B cell (primary cell): ENCODE data around the gene PLCD3. TPM values are rescaled to one million over a fixed set of nuclear protein-coding genes. Genes with fewer than 3 reads are reported as not detected.

Experiments used
- ATAC-seq: fragments of 200-7000 bp; cut with Tn5 transposase; one replicate; pipeline ENCODE4 v1.10.0; 2021; ENCODE audit warnings: low read depth, mild to moderate bottlenecking, moderate number of reproducible peaks, moderate library complexity
- CTCF ChIA-PET: fragments of 350-600 bp; sonication (Branson Sonifier 250); formaldehyde crosslinking; loops from one replicate; lab custom pipeline; 2021; ENCODE audit warnings: antibody characterized with exemption, inconsistent platforms; lab: Charles Lee
- POLR2A ChIA-PET: fragments of 350-600 bp; sonication (Branson Sonifier 250); formaldehyde crosslinking; loops from one replicate; lab custom pipeline; 2021; ENCODE audit warnings: antibody characterized with exemption; lab: Charles Lee
- DNase-seq: peaks from one replicate; pipeline ENCODE4 v3.0.0; 2013
- H2AFZ ChIP-seq: 2 replicates; pipeline ENCODE4 v1.6.1; 2012; ENCODE audit warnings: mild to moderate bottlenecking, low read depth, low read length; ENCODE audit not compliant: insufficient read depth, poor library complexity, severe bottlenecking
- H3K27ac ChIP-seq, 2 donors: 1 replicate in 1 of 2; 2 replicates in 1 of 2; pipeline ENCODE4 v1.5.1; 2012 to 2013; ENCODE audit warnings: low read length in 2 of 2, mild to moderate bottlenecking in 2 of 2, moderate library complexity in 1 of 2
- H3K27me3 ChIP-seq, 4 experiments: fragments of 200-600 bp in 1 of 4; sonication (generic) in 1 of 4; replicated peaks in 1 of 4; 1 replicate in 2 of 4; 2 replicates in 2 of 4; pipeline versions ENCODE4 v1.6.1 to v1.7.0; 2013 to 2016; ENCODE audit warnings: low read length in 3 of 4, mild to moderate bottlenecking in 2 of 4, mixed read lengths in 1 of 4, moderate library complexity in 1 of 4; ENCODE audit not compliant: insufficient read depth in 4 of 4, control insufficient read depth in 3 of 4; ENCODE audit errors: control extremely low read depth in 1 of 4
- H3K36me3 ChIP-seq, 2 experiments: replicated peaks in 1 of 2; 1 replicate in 1 of 2; 2 replicates in 1 of 2; pipeline versions ENCODE4 v1.6.1 to v1.7.1; 2013; ENCODE audit warnings: low read length in 1 of 2; ENCODE audit not compliant: insufficient read depth in 2 of 2, control insufficient read depth in 1 of 2; ENCODE audit errors: control extremely low read depth in 1 of 2, extremely low read depth in 1 of 2
- H3K4me1 ChIP-seq, 2 donors: fragments of 200-600 bp in 1 of 2; sonication (generic) in 1 of 2; 1 replicate in 1 of 2; 2 replicates in 1 of 2; pipeline versions ENCODE4 v1.5.1 to v1.6.1; 2013 to 2017; ENCODE audit warnings: low read length in 2 of 2; ENCODE audit not compliant: control insufficient read depth in 2 of 2, insufficient read depth in 2 of 2
- H3K4me2 ChIP-seq: replicated peaks from 2 replicates; pipeline ENCODE3; 2012; ENCODE audit warnings: mild to moderate bottlenecking, low read depth, low read length; ENCODE audit not compliant: poor library complexity, severe bottlenecking
- H3K4me3 ChIP-seq, 5 experiments: fragments of 200-600 bp in 1 of 5; sonication (generic) in 1 of 5; 1 replicate in 3 of 5; 2 replicates in 2 of 5; pipeline versions ENCODE4 v1.5.1 to v1.7.0; 2011 to 2016; ENCODE audit warnings: low read length in 4 of 5, mild to moderate bottlenecking in 4 of 5, low read depth in 2 of 5, control low read depth in 1 of 5, moderate library complexity in 1 of 5; ENCODE audit not compliant: insufficient read depth in 1 of 5; ENCODE audit errors: control extremely low read depth in 1 of 5, extremely low read depth in 1 of 5
- H3K79me2 ChIP-seq: fragments of 200-600 bp; sonication (generic); one replicate; pipeline ENCODE4 v1.6.0; 2016; ENCODE audit warnings: low read length; ENCODE audit not compliant: control insufficient read depth, insufficient read depth
- H3K9ac ChIP-seq: fragments of 200-600 bp; sonication (generic); 2 replicates; pipeline ENCODE4 v1.6.1; 2017; ENCODE audit warnings: mild to moderate bottlenecking, low read length, moderate library complexity
- H3K9me3 ChIP-seq, 3 donors: one replicate each; pipeline versions ENCODE4 v1.6.1 to v1.7.1; 2013; ENCODE audit warnings: low read length in 2 of 3; ENCODE audit not compliant: control insufficient read depth in 2 of 3, insufficient read depth in 1 of 3; ENCODE audit errors: control extremely low read depth in 1 of 3
- H4K20me1 ChIP-seq: 2 replicates; pipeline ENCODE4 v1.6.0; 2012; ENCODE audit warnings: mild to moderate bottlenecking, low read length; ENCODE audit not compliant: insufficient read depth, control insufficient read depth, poor library complexity, severe bottlenecking
- H3K27ac Mint-ChIP-seq: one replicate; pipeline ENCODE4 v1.8.0; 2021; ENCODE audit warnings: mixed read lengths
- H3K27me3 Mint-ChIP-seq: one replicate; pipeline ENCODE4 v1.8.0; 2021; ENCODE audit warnings: mixed read lengths
- H3K4me1 Mint-ChIP-seq: one replicate; pipeline ENCODE4 v1.8.0; 2021; ENCODE audit warnings: mixed read lengths
- H3K4me3 Mint-ChIP-seq: one replicate; pipeline ENCODE4 v1.8.0; 2021; ENCODE audit warnings: mixed read lengths
- H3K9me3 Mint-ChIP-seq: one replicate; pipeline ENCODE4 v1.8.0; 2022; ENCODE audit warnings: mixed read lengths; ENCODE audit not compliant: insufficient read depth
- CTCF ChIP-seq: fragments of 200-600 bp; IDR thresholded peaks from one replicate; pipeline ENCODE4 v1.8.0; 2022; ENCODE audit warnings: antibody characterized with exemption, mild to moderate bottlenecking
- EZH2 ChIP-seq: IDR thresholded peaks from 2 replicates; pipeline ENCODE4 v1.6.1; 2012; ENCODE audit warnings: borderline replicate concordance, low read depth, mild to moderate bottlenecking, moderate library complexity, low read length; ENCODE audit not compliant: insufficient read depth, poor library complexity, severe bottlenecking
- WGBS: methylation state at CpG from one replicate; pipeline ENCODE4 v1.1.5; 2013; ENCODE audit warnings: missing lambda C conversion rate; ENCODE audit not compliant: insufficient coverage; 5-methylcytosine and 5-hydroxymethylcytosine counted together
- intact Hi-C: fragments of 100-400 bp; cut with micrococcal nuclease; formaldehyde crosslinking; loops from one replicate; pipeline ENCODE4 v1.10.0; 2022
- polyA plus RNA-seq: library from polyadenylated mRNA; depleted of rRNA; stranded (reverse); fragments of >200 nt; gene quantifications from 2 replicates; pipeline ENCODE4 v1.2.3, GENCODE V29; 2012
- total RNA-seq, 2 donors: library from RNA; stranded (reverse); fragments of 120-200 nt in 1 of 2; gene quantifications; 1 replicate in 1 of 2; 2 replicates in 1 of 2; pipeline versions ENCODE4 v1.2.3 to v1.2.4, GENCODE V29; 2013 to 2022

PLCD3 gene
- total and polyA plus RNA-seq, 2 donors (not counting 1 experiment from before 2014, with no cell fraction given) = 0.54 to 2.2 TPM

DNA sequence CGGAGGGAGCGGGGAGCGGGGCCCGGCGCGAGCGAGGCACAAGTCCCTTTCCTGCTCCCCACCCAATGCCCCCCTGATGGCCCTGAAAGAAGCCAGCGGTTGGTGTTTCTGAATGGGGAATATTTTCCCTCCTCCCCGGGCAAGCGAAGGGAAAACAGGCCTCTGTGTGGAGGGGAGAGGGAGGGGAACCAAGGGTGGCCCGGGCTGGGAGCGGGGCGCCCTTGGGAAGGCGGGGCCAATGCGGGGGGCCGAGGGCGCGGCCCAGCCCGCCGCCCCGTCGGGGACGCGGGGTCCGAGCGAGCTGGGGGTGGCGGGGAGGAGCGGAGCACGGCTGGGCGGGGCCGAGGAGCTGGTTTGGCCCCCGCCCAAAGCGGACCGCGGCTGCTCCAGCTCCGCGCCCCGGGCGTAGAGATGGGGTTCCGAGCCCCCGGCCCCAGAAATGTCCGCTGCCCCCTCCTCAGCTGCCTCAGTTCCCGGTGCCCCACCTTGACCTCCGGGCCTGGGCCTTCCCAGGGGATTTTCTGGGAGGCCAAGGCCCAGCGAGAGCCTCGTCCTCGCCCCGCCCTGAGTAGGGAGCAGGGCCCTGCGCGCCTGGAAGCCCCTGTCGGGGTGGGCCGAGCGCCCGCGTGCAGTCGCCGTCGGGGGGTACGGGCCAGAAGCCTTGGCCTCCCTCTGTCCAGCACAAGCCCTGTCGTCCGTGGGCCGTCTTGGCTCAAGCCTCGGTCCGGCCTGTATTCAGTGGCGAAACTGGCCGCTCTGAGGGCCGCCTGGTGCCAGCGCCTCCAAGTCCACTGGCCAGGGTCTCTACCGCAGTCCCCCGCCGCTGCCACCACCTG is 12.1 kb upstream of the PLCD3 start:
- intact Hi-C loops = loop anchor here (5.0 kb wide), 1 partner anchor 1137 kb away; no protein-coding TSS in a partner anchor
- ChIA-PET CTCF (interaction anchor here (1.0 to 3.2 kb wide), 4 partner anchors 9 to 75 kb away, joined by 3 to 36 read pairs (median 4); partner anchors contain the start of gene ACBD4), POLR2A (interaction anchor here (0.5 to 1.5 kb wide), 7 partner anchors 9 to 95 kb away, joined by 3 to 9 read pairs (median 5); partner anchors contain the start of genes ACBD4, FMNL1 and HEXIM2)
- H3K4me3 ChIP-seq = peak overlapping the region; percentile 8 to 58 (median 57)
- peaks cover 0 to 1% of the 10 kb centered on the region in 2 experiments for H3K36me3 ChIP-seq
- peak overlapping the region; percentile 81 for H2AFZ ChIP-seq
- DNase-seq = no peak
- ATAC-seq = no peak
- H3K27ac Mint-ChIP-seq = peak overlapping the region; percentile 90
- H3K4me1 ChIP-seq = peaks cover 23 to 49% of the 10 kb centered on the region in 2 donors
- peak overlapping the region; percentile 86 for H3K4me3 Mint-ChIP-seq
- no peaks in the 10 kb centered on the region for H3K27me3 Mint-ChIP-seq
- peaks cover 15% of the 10 kb centered on the region for H3K79me2 ChIP-seq
- H3K9me3 Mint-ChIP-seq = no peaks in the 10 kb centered on the region
- H4K20me1 ChIP-seq = peaks cover 5% of the 10 kb centered on the region
- peaks cover 41% of the 10 kb centered on the region for H3K4me1 Mint-ChIP-seq
- TF ChIP-seq EZH2 (no peak), CTCF (no peak)
- peaks cover 0 to 3% (median 0%) of the 10 kb centered on the region in 3 donors for H3K9me3 ChIP-seq
- no peaks in the 10 kb centered on the region for H3K27me3 ChIP-seq
- H3K9ac ChIP-seq = peak overlapping the region; percentile 66
- H3K4me2 ChIP-seq = peak overlapping the region; percentile 96
- peak overlapping the region; percentile 64 to 81 for H3K27ac ChIP-seq
- 28% methylated on average over 61 of the region's 71 CpGs for WGBS
